GM18502 (cell line): ENCODE results near the gene ITPR2.
"Not testable (repeated sequence)": the region's sequence is repeated elsewhere in the genome, so short reads cannot be mapped to it uniquely, and the experiment has no call there.

Source experiments
- ATAC-seq: cut with Tn5 transposase; IDR thresholded peaks from one replicate; pipeline ENCODE4 v1.9.1; 2021; ENCODE audit warnings: mild to moderate bottlenecking; ENCODE audit not compliant: unreplicated experiment, poor library complexity

The ITPR2 gene

DNA sequence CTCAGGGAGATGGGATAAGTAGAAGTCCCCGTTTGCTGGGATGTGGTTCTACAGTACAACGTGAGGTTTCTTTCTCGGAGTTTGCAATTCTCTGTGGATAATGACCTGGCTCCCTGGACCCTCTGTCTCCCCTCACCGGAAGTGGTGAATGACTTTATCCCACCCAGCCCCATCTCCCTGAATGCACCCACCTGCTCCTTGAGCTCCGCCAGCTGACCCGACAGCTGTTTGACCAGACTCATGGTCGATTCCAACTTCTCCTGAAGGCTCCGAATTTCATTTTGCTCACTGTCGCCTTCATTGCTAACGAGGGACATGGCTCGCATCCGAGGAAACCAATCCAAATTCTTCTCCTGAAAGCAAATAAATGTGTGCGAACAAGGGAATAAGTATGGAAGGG is 493.0 kb downstream of the ITPR2 start:
- no peak for ATAC-seq

GRCh38 chr12:26338586-26339572 is 494.1 kb downstream of the ITPR2 start:
- no peak for ATAC-seq

DNA sequence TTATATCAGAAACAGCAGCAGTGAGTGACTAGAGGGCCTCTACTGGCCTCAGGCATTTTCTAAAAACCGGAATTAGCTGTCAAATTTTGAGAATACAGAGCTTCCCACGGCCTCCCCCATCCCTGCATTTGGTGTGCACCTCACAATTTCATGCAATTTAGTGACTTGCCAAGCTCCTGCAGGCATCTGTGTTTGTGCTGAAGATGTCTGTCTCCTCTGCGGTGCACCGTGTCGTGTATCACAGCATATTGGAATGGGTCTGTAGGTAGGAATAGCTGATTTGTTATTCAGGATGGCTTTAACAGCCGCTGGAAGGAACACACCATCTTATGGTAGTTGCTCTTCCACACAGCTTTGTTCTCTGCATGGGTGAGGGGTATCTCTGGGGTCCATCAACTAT is 497.3 kb downstream of the ITPR2 start:
- no peak for ATAC-seq

GRCh38 chr12:26334621-26335124 is 498.3 kb downstream of the ITPR2 start:
- ATAC-seq = no peak

- ATAC-seq = no peak
Measured at GRCh38 chr12:26331960-26332359, 501.0 kb downstream of the ITPR2 start.

DNA sequence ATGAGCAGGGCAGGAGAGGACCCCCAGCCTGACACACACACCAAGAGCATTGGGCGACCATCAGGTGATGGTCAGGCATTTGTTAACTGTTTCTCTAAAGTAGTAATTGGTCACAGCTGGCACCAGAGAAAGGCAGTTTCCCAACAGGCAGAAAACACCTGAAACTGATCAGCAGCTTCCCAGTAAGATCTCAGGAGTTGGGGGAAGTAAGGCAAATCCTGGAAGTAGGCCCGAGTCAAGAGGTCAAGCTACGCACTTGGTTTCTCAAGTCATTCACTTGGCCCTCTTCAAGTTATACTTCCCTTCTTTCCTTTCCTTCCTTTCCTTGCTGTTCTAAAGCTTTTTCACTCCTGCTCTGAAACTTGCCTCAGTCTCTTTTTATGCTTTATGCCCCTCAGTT is 501.9 kb downstream of the ITPR2 start:
- ATAC-seq = no peak

- ATAC-seq = peak; percentile 64
Measured at GRCh38 chr12:26327975-26328644, 504.9 kb downstream of the ITPR2 start.

- no peak for ATAC-seq
Measured at GRCh38 chr12:26323673-26324072, 509.3 kb downstream of the ITPR2 start.

DNA sequence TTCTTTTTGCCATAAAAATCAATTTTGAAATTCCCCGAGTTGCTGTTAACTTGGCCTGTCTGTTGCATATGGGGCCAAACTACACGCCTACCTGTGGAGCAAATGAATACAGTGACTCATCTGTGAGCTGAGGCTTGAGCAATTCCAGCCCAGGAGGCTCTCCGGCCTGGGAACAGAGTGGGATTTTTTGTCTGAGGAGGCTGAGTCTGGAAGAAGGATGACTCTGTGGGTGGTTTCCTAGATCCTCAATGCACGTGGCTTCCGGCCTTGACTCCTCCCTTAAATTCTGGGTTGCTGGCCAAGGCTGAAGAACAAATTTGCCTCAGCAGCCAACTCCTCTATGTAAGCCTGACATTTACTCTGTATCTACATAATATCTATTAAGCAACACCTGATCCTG is 513.5 kb downstream of the ITPR2 start:
- no peak for ATAC-seq

DNA sequence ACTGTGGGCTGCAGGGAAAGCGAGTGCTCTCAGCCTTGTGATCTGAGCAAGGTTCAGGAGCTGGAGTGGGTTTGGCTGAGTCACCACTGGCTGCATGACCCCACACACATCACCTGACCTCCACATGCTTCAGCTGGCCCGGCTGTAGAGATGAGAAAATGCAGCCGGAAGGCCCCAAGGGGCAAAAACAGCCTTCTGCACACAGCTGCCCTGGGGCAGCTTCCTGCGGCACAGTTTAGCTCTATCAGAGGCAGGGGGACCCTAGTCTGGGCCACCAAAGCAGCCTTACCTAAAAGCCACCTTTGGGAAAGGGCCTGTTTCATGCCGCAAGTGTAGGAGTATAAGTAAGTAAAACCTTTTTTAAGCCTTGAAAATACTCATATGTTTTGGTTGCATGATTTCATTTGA is 514.3 kb downstream of the ITPR2 start:
- ATAC-seq = peak; percentile 91

- peak; percentile 84 for ATAC-seq
Measured at GRCh38 chr12:26317942-26318575, 514.9 kb downstream of the ITPR2 start.

- ATAC-seq = not testable (repeated sequence)
Measured at GRCh38 chr12:26314103-26314502, 518.9 kb downstream of the ITPR2 start.

GRCh38 chr12:26310489-26310888 is 522.5 kb downstream of the ITPR2 start:
- ATAC-seq = not testable (repeated sequence)

GRCh38 chr12:26309634-26310033 is 523.4 kb downstream of the ITPR2 start:
- ATAC-seq = no peak

DNA sequence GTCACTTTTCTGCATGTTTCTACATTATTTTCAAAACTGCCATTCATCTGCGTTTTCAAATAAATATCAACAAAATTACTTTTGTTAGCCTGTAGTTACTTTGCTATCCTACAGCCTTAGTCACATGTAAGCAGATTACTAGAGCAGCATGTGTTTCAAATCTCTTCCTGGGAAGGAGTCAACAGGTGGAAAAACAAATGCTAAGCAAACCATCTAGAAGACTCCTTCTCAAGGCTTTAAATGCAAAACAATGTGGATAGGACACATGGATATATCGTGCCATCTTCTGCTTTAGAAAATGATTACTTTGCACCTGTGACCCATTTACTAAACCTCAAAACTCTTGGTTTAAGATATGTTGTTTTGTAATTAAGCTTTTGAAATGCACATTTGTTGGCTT is 528.7 kb downstream of the ITPR2 start:
- no peak for ATAC-seq

DNA sequence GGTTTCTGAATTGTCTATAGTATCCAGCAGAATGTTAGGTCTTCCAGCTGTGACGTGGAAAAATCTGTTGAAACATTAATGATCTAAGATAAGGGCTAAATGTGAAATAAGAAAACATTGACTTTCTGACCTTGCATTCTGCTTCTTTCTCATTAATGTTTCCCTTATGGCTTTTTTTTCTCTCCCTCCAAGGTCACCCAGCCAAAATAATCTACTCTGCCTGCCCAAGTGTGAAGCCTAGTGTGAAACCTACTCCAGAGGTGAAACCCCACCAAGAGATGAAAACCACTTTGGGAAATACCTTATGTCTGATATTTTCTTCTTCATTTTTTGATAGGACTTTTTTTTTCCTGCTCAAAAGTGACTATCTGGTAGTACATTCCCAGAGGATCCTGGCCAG is 529.6 kb downstream of the ITPR2 start:
- no peak for ATAC-seq

GRCh38 chr12:26302776-26303175 is 530.2 kb downstream of the ITPR2 start:
- no peak for ATAC-seq

DNA sequence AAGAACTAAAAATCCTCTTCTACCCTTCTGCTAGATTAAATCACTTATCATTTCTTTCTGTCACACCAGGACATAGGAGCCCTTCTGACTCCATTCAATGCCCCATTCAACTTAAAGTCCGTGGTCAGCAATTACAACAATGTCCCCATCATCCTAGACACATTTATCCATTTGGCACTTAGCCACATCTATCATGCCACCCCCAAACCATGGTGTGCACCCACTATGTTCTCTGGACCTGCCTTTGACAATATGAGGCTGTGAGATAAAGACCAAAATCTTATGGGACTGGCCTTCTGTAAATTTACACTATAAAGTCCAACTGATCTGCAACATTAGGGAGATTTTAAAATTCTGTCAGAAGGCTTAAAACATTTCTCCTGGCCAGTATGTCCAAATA is 533.2 kb downstream of the ITPR2 start:
- ATAC-seq = no peak

- ATAC-seq = peak; percentile 99
Measured at GRCh38 chr12:26298785-26299621, 534.0 kb downstream of the ITPR2 start.
